GM18517 (cell line): ENCODE results near the gene MTO1.
"Not testable (repeated sequence)": the region's sequence is repeated elsewhere in the genome, so short reads cannot be mapped to it uniquely, and the experiment has no call there.

ENCODE experiments used
- ATAC-seq: cut with Tn5 transposase; IDR thresholded peaks from one replicate; pipeline ENCODE4 v1.9.1; 2021; ENCODE audit warnings: mild to moderate bottlenecking, moderate library complexity; ENCODE audit not compliant: unreplicated experiment

Gene MTO1

DNA sequence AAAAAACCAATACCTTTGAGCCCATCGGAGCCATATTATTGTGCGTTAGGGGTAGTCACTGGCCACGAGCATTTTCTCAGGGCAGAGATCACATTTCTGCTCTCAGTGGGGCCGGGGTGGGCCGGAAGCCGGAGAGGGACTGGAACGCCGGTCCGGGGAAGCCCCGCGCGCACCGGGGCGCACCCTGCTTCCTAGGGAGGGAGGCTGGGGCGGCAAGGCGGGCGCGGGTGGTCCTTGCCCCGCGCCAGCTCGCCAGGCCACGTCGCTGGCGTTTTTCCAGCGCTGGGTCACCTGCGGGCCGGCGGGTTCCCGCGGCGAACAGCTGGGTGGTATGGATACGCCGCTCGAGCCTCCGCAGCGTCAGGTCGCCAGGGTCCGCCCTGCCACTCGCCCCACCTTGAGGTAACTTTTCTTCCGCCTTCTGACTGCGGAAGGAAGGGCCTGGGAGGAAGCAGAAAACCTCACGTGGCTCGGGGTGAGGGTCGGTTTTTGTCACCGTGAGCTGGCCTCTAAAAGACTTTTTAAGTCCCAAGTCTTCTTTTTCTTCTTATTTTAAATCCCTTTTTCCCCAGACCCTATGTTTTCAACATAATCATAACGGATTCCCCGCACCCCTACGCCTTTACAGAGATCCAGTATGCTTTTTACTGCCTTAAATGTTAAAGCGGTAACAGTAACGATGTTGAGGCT is 62.0 kb downstream of the MTO1 start:
- peak; percentile 58 for ATAC-seq

DNA sequence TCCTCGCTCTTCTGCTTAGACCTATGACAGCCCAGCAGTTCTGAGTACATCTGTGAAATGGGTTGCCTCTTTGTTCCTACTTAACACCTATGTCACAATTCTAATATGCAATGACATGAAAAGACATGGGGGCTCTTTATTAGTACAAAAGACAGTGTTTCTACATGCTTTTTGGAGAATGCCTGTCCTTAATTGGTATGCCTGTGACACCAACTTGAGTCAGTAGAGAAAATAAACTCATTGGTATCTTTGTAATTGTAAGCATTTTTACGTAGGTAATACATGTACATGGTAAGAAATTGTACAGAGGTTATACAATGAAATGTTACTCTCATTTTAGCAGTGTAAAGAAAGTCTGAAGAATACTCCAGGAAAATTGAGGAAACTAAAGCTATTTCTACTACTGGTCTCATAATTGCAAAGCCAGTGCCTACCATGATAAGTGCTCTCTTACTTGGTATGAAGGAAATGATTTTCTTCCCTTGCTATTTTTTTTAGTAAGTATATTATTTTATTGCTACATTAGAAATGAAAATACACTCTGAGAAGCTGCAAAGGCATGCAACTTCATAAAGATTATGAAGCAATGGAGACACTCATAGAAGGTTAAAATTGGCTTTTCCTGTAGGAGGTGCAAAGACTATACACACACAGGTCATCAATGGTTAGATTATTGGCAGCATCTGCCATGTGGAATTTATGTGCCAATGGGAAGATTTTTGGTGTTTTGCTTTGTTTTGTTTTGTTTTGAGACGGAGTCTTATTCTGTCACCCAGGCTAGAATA is 64.2 kb downstream of the MTO1 start:
- no peak for ATAC-seq

GRCh38 chr6:73528897-73529296 is 67.4 kb downstream of the MTO1 start:
- ATAC-seq, result no peak

DNA sequence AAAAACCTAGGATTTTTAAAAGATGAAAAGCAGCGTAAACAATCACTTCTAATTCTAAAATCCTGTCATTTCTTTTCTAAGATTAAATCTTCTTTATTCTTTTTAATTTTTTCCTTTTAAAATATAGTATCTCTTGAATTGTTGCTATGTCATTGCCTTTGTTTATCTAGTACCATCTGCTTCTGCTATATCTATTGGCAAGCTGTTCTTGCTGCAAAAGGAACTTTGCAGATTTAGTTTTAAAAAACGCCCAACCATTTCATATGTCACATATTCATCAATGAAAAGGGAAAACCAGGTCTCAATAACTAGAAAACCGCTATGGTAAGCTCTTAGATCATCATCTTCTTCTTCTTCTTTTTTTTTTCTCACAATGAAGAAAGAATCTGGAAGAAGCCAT is 70.8 kb downstream of the MTO1 start:
- ATAC-seq, result no peak

DNA sequence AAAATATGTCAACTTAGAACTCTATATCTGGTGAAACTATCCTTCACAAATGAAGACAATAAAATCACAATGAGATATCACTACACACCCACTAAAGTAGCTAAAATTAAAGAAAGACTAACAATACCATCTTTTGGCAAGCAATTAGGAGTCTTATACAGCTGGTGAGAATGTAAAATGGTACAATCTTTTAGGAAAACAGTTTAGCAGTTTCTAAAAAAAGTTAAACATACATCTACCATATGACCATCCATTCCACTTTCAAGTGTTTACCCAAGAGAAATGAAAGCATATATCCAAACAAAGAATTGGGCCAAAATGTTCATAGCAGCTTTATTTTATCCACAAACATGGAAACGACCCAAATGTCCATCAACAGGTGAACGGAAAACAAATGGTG is 73.1 kb downstream of the MTO1 start:
- no peak for ATAC-seq

GRCh38 chr6:73537677-73538076 is 76.1 kb downstream of the MTO1 start:
- no peak for ATAC-seq

DNA sequence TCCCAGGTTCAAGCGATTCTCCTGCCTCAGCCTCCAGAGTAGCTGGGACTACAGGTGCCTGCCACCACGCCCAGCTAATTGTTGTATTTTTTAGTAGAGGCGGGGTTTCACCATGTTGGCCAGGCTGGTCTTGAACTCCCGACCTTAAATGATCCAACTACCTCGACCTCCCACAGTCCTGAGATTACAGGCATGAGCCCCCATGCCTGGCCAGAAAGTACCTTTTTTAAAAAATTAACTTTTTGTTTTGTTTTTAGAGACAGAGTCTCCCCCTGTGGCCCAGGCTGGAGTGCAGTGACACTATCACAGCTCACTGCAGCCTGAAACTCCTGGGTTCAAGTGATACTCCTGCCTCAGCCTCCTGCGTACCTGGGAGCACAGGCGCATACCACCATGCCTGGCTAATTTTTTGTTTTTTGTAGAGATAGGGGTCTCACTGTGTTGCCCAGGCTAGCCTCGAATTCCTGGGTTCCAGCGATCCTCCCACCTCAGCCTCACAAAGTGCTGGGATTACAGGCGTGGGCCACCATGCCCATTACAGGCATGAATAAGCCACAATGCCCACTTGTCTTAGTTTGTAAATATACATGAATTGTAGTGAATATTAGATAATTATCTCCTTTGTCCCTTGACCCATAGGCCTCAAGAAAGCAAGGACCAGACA is 76.7 kb downstream of the MTO1 start:
- ATAC-seq, result no peak

- ATAC-seq, result not testable (repeated sequence)
These were observed 80.9 kb downstream of the MTO1 start for GRCh38 chr6:73542481-73542880.

GRCh38 chr6:73542891-73543290 is 81.4 kb downstream of the MTO1 start:
- ATAC-seq, result no peak

DNA sequence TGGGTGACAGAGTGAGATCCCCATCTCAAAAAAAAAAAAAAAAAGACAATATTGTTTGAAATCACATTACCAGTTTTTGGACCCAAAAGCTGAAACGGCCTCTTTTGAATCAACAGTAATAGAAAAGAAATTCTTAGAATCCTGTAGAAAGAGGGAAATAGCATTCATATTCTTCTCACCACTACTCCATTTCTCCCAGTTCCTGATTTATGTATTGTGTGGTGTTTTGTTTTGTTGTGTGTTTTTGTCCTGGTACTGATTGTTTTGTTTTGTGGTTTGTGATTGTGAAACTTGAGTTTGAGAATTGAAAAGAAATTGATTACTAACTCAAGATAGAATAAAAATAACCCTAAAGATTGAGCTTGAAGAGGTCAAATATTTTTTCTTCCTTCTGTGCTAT is 85.5 kb downstream of the MTO1 start:
- no peak for ATAC-seq

DNA sequence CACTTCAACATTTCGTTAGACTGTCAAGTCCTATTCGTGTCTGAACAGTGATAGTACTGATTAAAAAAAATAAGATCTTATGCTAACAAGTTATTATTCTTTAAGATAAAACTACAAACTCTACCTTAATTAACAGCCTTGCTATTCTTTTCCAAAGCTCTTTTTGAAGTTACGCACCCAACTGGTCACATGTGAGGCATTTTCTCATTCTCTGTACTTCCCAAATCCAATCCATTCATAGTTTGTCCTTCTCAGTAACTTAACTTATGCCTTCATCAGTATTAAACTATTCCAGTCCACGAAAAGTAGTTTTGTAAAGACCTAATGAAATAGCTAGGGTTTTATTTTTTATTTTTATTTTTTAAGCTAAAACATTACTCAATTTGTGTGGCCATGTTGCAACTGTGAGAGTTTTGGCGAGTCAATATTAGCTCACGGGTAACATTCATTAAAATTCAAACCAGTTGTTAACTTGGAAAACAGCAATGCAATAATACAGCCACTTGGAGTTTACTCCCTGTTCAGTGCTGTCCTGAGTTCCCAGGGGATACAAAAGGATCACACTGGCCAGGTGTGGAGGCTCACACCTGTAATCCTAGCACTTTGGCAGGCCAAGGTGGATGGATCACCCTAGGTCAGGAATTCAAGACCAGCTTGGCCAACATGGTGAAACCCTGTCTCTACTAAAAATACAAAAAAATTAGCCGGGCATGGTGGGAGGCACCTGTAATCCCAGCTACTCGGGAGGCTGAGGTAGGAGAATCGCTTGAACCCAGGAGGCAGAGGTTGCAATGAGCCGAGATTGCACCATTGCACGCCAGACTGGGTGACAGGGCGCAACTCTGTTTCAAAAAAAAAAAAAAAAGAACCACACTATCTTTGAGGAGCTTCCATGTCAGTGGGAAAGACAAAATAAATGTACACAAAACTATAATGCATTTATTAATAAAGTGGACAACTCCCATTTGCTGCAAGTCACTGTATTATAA is 87.2 kb downstream of the MTO1 start:
- ATAC-seq, result no peak

- not testable (repeated sequence) for ATAC-seq
These were observed 89.6 kb downstream of the MTO1 start for GRCh38 chr6:73551115-73551514.

- not testable (repeated sequence) for ATAC-seq
These were observed 93.9 kb downstream of the MTO1 start for GRCh38 chr6:73555380-73555949.

GRCh38 chr6:73556836-73557235 is 95.3 kb downstream of the MTO1 start:
- ATAC-seq, result no peak
